Measurements from ENCODE around the gene NELFB. TPM values are rescaled to one million over a fixed set of nuclear protein-coding genes. Genes with fewer than 3 reads are reported as not detected.
A peak's percentile ranks its signal among the peaks of the same experiment; 100 is the strongest.

The NELFB gene
- total and polyA plus RNA-seq, 2 donors (not counting 1 experiment from before 2014, with no cell fraction given) = 53.7 to 55.8 TPM

GRCh38 chr9:137255448-137256114 is 454 bp downstream of the NELFB start:
- Histone ChIP-seq H3K9ac (ENCODE audit: low read length) (peak overlapping the region; percentile 85), H3K4me2 (replicated peaks; ENCODE audit: low read depth, low read length, poor library complexity, severe bottlenecking) (peak overlapping the region; percentile 92), H2AFZ (ENCODE audit: insufficient read depth, low read depth, low read length, poor library complexity, severe bottlenecking) (peak overlapping the region; percentile 88), H3K4me1 (ENCODE audit: control insufficient read depth in 2 of 2, insufficient read depth in 2 of 2, low read length in 2 of 2) (peaks cover 17 to 27% of the 10 kb centered on the region in 2 donors), H3K9me3 (ENCODE audit: control extremely low read depth in 1 of 3, control insufficient read depth in 2 of 3, insufficient read depth in 1 of 3, low read length in 2 of 3) (no peaks in the 10 kb centered on the region), H3K79me2 (ENCODE audit: control insufficient read depth, insufficient read depth, low read length) (peaks cover 35% of the 10 kb centered on the region), H3K36me3 (replicated peaks in 1 of 2; ENCODE audit: control extremely low read depth in 1 of 2, control insufficient read depth in 1 of 2, extremely low read depth in 1 of 2, insufficient read depth in 2 of 2, low read length in 1 of 2) (peaks cover 0 to 14% of the 10 kb centered on the region in 2 experiments), H3K27ac (ENCODE audit: low read length in 2 of 2) (peak overlapping the region; percentile 3 to 72), H3K27me3 (replicated peaks in 1 of 4; ENCODE audit: control extremely low read depth in 1 of 4, control insufficient read depth in 3 of 4, insufficient read depth in 4 of 4, low read length in 3 of 4) (no peaks in the 10 kb centered on the region), H3K4me3 (ENCODE audit: control extremely low read depth in 1 of 5, extremely low read depth in 1 of 5, insufficient read depth in 1 of 5, low read depth in 2 of 5, low read length in 4 of 5) (peak overlapping the region; percentile 23 to 95 (median 81)), H4K20me1 (ENCODE audit: control insufficient read depth, insufficient read depth, low read length, poor library complexity, severe bottlenecking) (peaks cover 18% of the 10 kb centered on the region)
- no peaks in the 10 kb centered on the region for H3K9me3 Mint-ChIP-seq (ENCODE audit: insufficient read depth)
- H3K27me3 Mint-ChIP-seq = no peaks in the 10 kb centered on the region
- POLR2A ChIA-PET = interaction anchor here (1.0 to 3.5 kb wide), 3 partner anchors 13 to 167 kb away, joined by 3 to 29 read pairs (median 6); partner anchors contain the start of genes EXD3, NOXA1 and TUBB4B
- peak overlapping the region; percentile 86 for H3K4me3 Mint-ChIP-seq
- WGBS (ENCODE audit: insufficient coverage) = 2% methylated on average over 51 of the region's 51 CpGs
- H3K27ac Mint-ChIP-seq = peak overlapping the region; percentile 89
- peaks cover 25% of the 10 kb centered on the region for H3K4me1 Mint-ChIP-seq
- no peak for DNase-seq
- ATAC-seq (ENCODE audit: low read depth) = no peak
- TF ChIP-seq EZH2 (IDR thresholded peaks at IDR 0.05; ENCODE audit: borderline replicate concordance, insufficient read depth, low read depth, low read length, poor library complexity, severe bottlenecking) (no peak), CTCF (IDR thresholded peaks at IDR 0.05) (no peak)
- intact Hi-C loops (cut with micrococcal nuclease) = loop anchor here (1.0 to 2.0 kb wide), 4 partner anchors 13 to 55 kb away; partner anchors contain the start of genes TOR4A, TPRN and TUBB4B
- CTCF ChIA-PET = interaction anchor here (1.0 to 3.0 kb wide), 4 partner anchors 16 to 47 kb away, joined by 3 to 18 read pairs (median 8); partner anchors contain the start of genes CYSRT1, NRARP and TUBB4B

- peaks cover 17 to 27% of the 10 kb centered on the region in 2 donors for H3K4me1 ChIP-seq (ENCODE audit: control insufficient read depth in 2 of 2, insufficient read depth in 2 of 2, low read length in 2 of 2)
- peak overlapping the region; percentile 92 for H3K4me2 ChIP-seq (replicated peaks; ENCODE audit: low read depth, low read length, poor library complexity, severe bottlenecking)
- TF ChIP-seq CTCF (IDR thresholded peaks at IDR 0.05) = no peak
- no peak for TF ChIP-seq EZH2 (IDR thresholded peaks at IDR 0.05; ENCODE audit: borderline replicate concordance, insufficient read depth, low read depth, low read length, poor library complexity, severe bottlenecking)
- DNase-seq (no peak), ATAC-seq (ENCODE audit: low read depth) (no peak)
- no peaks in the 10 kb centered on the region for H3K9me3 ChIP-seq (ENCODE audit: control extremely low read depth in 1 of 3, control insufficient read depth in 2 of 3, insufficient read depth in 1 of 3, low read length in 2 of 3)
- Mint-ChIP-seq H3K27me3 (no peaks in the 10 kb centered on the region), H3K9me3 (ENCODE audit: insufficient read depth) (no peaks in the 10 kb centered on the region), H3K4me1 (peaks cover 25% of the 10 kb centered on the region), H3K27ac (peak overlapping the region; percentile 50), H3K4me3 (peak overlapping the region; percentile 86)
- H3K36me3 ChIP-seq (replicated peaks in 1 of 2; ENCODE audit: control extremely low read depth in 1 of 2, control insufficient read depth in 1 of 2, extremely low read depth in 1 of 2, insufficient read depth in 2 of 2, low read length in 1 of 2) = peaks cover 0 to 14% of the 10 kb centered on the region in 2 experiments
- peak overlapping the region in 3 of 5 experiments; percentile 79 to 95 (median 81) for H3K4me3 ChIP-seq (ENCODE audit: control extremely low read depth in 1 of 5, extremely low read depth in 1 of 5, insufficient read depth in 1 of 5, low read depth in 2 of 5, low read length in 4 of 5)
- H4K20me1 ChIP-seq (ENCODE audit: control insufficient read depth, insufficient read depth, low read length, poor library complexity, severe bottlenecking) = peaks cover 18% of the 10 kb centered on the region
- H3K27me3 ChIP-seq (replicated peaks in 1 of 4; ENCODE audit: control extremely low read depth in 1 of 4, control insufficient read depth in 3 of 4, insufficient read depth in 4 of 4, low read length in 3 of 4) = no peaks in the 10 kb centered on the region
- intact Hi-C loops (cut with micrococcal nuclease) = no loop called here
- peaks cover 35% of the 10 kb centered on the region for H3K79me2 ChIP-seq (ENCODE audit: control insufficient read depth, insufficient read depth, low read length)
- 97% methylated on average over 15 of the region's 15 CpGs for WGBS (ENCODE audit: insufficient coverage)
- CTCF ChIA-PET = interaction anchor here (1.1 to 3.0 kb wide), 3 partner anchors 16 to 29 kb away, joined by 3 to 18 read pairs (median 8); partner anchors contain the start of genes RNF224 and TUBB4B
- POLR2A ChIA-PET = interaction anchor here (0.6 to 3.5 kb wide), 5 partner anchors 12 to 124 kb away, joined by 3 to 29 read pairs (median 5); partner anchors contain the start of gene TUBB4B
- H2AFZ ChIP-seq (ENCODE audit: insufficient read depth, low read depth, low read length, poor library complexity, severe bottlenecking) = no peak overlapping the region
- H3K27ac ChIP-seq (ENCODE audit: low read length in 2 of 2) = no peak overlapping the region
- H3K9ac ChIP-seq (ENCODE audit: low read length) = peak overlapping the region; percentile 85
Observed at GRCh38 chr9:137256362-137256761, 1.2 kb downstream of the NELFB start.

Measured in B cell (primary cell).